K562 (cell line): Measurements from ENCODE around the gene POGLUT2.

Experiments
- ADNP ChIP-seq: fragments of 200-800 bp; sonication (Bioruptor generic); IDR thresholded peaks from 2 replicates; pipeline ENCODE4 v1.6.1; 2016; ENCODE audit warnings: missing genetic modification characterization, missing compliant biosample characterization
- CTCF ChIP-seq, 3 experiments: IDR thresholded peaks in 2 of 3; conservative IDR thresholded peaks in 1 of 3; 2 replicates each; pipeline ENCODE4 v1.5.1; 2011 to 2012; ENCODE audit warnings: low read length in 3 of 3, mild to moderate bottlenecking in 3 of 3, control low read depth in 2 of 3, improper control_type of control experiment in 1 of 3, inconsistent platforms in 1 of 3, low read depth in 1 of 3, mixed read lengths in 1 of 3, moderate library complexity in 1 of 3; ENCODE audit not compliant: insufficient read depth in 2 of 3
- FOXA1 ChIP-seq: fragments of 450-650 bp; IDR thresholded peaks from 2 replicates; pipeline ENCODE4 v1.6.1; 2016; ENCODE audit warnings: mild to moderate bottlenecking, borderline replicate concordance
- HBP1 ChIP-seq: fragments of 450-650 bp; formaldehyde crosslinking; IDR thresholded peaks from 2 replicates; pipeline ENCODE4 v1.4.0; 2022; ENCODE audit warnings: missing genetic modification characterization
- KDM4B ChIP-seq, 2 experiments: fragments of 450-650 bp in 1 of 2; sonication (generic) in 1 of 2; IDR thresholded peaks; 2 replicates each; pipeline ENCODE4 v1.6.1; 2016 to 2017; ENCODE audit warnings: borderline replicate concordance in 2 of 2, antibody characterized with exemption in 1 of 2, low read depth in 1 of 2, mild to moderate bottlenecking in 1 of 2
- MEF2D ChIP-seq: conservative IDR thresholded peaks from 2 replicates; pipeline ENCODE4 v1.6.1; 2016; ENCODE audit warnings: low read depth, missing genetic modification characterization, missing compliant biosample characterization
- REST ChIP-seq, 2 experiments: fragments of 450-650 bp; formaldehyde crosslinking in 1 of 2; IDR thresholded peaks; 2 replicates each; pipeline versions ENCODE4 v1.4.0 to v1.6.1; 2014 to 2020; ENCODE audit warnings: mild to moderate bottlenecking in 2 of 2, borderline replicate concordance in 1 of 2, low read depth in 1 of 2

GRCh38 chr13:102815788-102816187 lies 17.0 kb upstream of the POGLUT2 start:
- TF ChIP-seq FOXA1 (no peak), MEF2D (tag) (no peak), KDM4B (IDR thresholded peaks at IDR 0.05; ENCODE audit: borderline replicate concordance in 2 of 2, low read depth in 1 of 2) (no peak), HBP1 (CRISPR knock-in tag) (no peak), ADNP (tag) (no peak), CTCF (IDR thresholded peaks at IDR 0.05 in 2 of 3, conservative IDR thresholded peaks at IDR 0.05 in 1 of 3; ENCODE audit: insufficient read depth in 2 of 3, low read depth in 1 of 3, low read length in 3 of 3) (no peak), REST (IDR thresholded peaks at IDR 0.05; ENCODE audit: borderline replicate concordance) (no peak), REST (CRISPR knock-in tag; IDR thresholded peaks at IDR 0.05; ENCODE audit: low read depth) (no peak)
